Measurements from ENCODE around the gene NOXA1. TPM values are rescaled to one million over a fixed set of nuclear protein-coding genes. Genes with fewer than 3 reads are reported as not detected.

Gene NOXA1
- total RNA-seq, 4 donors from 2014 or later: 2.2 to 7.6 (median 4.0) TPM

- Histone ChIP-seq H3K27me3 (no peaks in the 10 kb centered on the region), H3K4me3 (no peak overlapping the region), H3K27ac (no peak overlapping the region), H3K4me1 (peaks cover 5% of the 10 kb centered on the region), H3K36me3 (peaks cover 30% of the 10 kb centered on the region), H3K9me3 (no peaks in the 10 kb centered on the region)
- 94% methylated on average over 13 of the region's 13 CpGs for WGBS
- no peak for TF ChIP-seq CTCF (IDR thresholded peaks at IDR 0.05)
- DNase-seq (ENCODE audit: low spot score in 2 of 2): no peak
Measured at GRCh38 chr9:137389428-137389746, 33.8 kb upstream of the NOXA1 start.

GRCh38 chr9:137390553-137391410 lies 32.4 kb upstream of the NOXA1 start:
- no peak for DNase-seq (ENCODE audit: low spot score in 2 of 2)
- Histone ChIP-seq H3K9me3 (no peaks in the 10 kb centered on the region), H3K4me1 (peaks cover 5% of the 10 kb centered on the region), H3K27ac (peak overlapping the region; percentile 62), H3K36me3 (peaks cover 37% of the 10 kb centered on the region), H3K4me3 (no peak overlapping the region), H3K27me3 (no peaks in the 10 kb centered on the region)
- 65% methylated on average over 14 of the region's 42 CpGs for WGBS
- no peak for TF ChIP-seq POLR2AphosphoS5 (IDR thresholded peaks at IDR 0.05)
- TF ChIP-seq POLR2A (IDR thresholded peaks at IDR 0.05): no peak
- no peak for TF ChIP-seq EP300 (IDR thresholded peaks at IDR 0.05)
- no peak for TF ChIP-seq CTCF (IDR thresholded peaks at IDR 0.05)

GRCh38 chr9:137391411-137391754 lies 31.8 kb upstream of the NOXA1 start:
- TF ChIP-seq CTCF (IDR thresholded peaks at IDR 0.05) (no peak), POLR2AphosphoS5 (IDR thresholded peaks at IDR 0.05) (no peak)

GRCh38 chr9:137392232-137393007 lies 30.8 kb upstream of the NOXA1 start:
- WGBS: 98% methylated on average over 7 of the region's 23 CpGs
- no peak for DNase-seq (ENCODE audit: low spot score in 2 of 2)
- Histone ChIP-seq H3K36me3 (peaks cover 37% of the 10 kb centered on the region), H3K9me3 (no peaks in the 10 kb centered on the region), H3K27ac (no peak overlapping the region), H3K4me3 (no peak overlapping the region), H3K27me3 (no peaks in the 10 kb centered on the region), H3K4me1 (peaks cover 5% of the 10 kb centered on the region)
- TF ChIP-seq POLR2AphosphoS5 (IDR thresholded peaks at IDR 0.05) (no peak), EP300 (IDR thresholded peaks at IDR 0.05) (no peak), CTCF (IDR thresholded peaks at IDR 0.05) (no peak), POLR2A (IDR thresholded peaks at IDR 0.05) (no peak)

More at GRCh38 chr9:137391411-137391754, 31.8 kb upstream of the NOXA1 start:
- H3K27ac ChIP-seq: no peak overlapping the region
- H3K27me3 ChIP-seq: no peaks in the 10 kb centered on the region
- H3K36me3 ChIP-seq: peaks cover 37% of the 10 kb centered on the region
- WGBS: no CpG with 5 or more reads among the region's 22 CpGs
- peaks cover 5% of the 10 kb centered on the region for H3K4me1 ChIP-seq
- H3K9me3 ChIP-seq: no peaks in the 10 kb centered on the region
- no peak overlapping the region for H3K4me3 ChIP-seq
- DNase-seq (ENCODE audit: low spot score in 2 of 2): no peak

All from suprapubic skin (tissue), 4 donors.